Neuronal stem cell (in vitro differentiated cells): ENCODE results near the gene ATRX.

Experiments
- DNase-seq: peaks from one replicate; pipeline ENCODE4 v3.0.0-alpha.2; 2013; ENCODE audit warnings: low spot score
- H2AFZ ChIP-seq: one replicate; pipeline ENCODE4 v1.6.1; 2013; ENCODE audit warnings: mild to moderate bottlenecking, low read length, inconsistent platforms
- H2AK5ac ChIP-seq: 2 replicates; pipeline ENCODE4 v1.6.1; 2013; ENCODE audit warnings: low read depth, mild to moderate bottlenecking, inconsistent platforms, low read length, moderate library complexity, mixed read lengths
- H2BK120ac ChIP-seq: 2 replicates; pipeline ENCODE4 v1.6.1; 2013; ENCODE audit warnings: low read depth, mild to moderate bottlenecking, inconsistent platforms, low read length, moderate library complexity, mixed read lengths
- H2BK12ac ChIP-seq: one replicate; pipeline ENCODE4 v1.6.1; 2013; ENCODE audit warnings: low read length, inconsistent platforms
- H2BK15ac ChIP-seq: 2 replicates; pipeline ENCODE4 v1.6.1; 2013; ENCODE audit warnings: mild to moderate bottlenecking, low read length, inconsistent platforms, mixed read lengths
- H2BK5ac ChIP-seq: one replicate; pipeline ENCODE4 v1.6.1; 2013; ENCODE audit warnings: inconsistent platforms, mild to moderate bottlenecking, low read length, moderate library complexity
- H3K14ac ChIP-seq: one replicate; pipeline ENCODE4 v1.6.1; 2013; ENCODE audit warnings: low read length, inconsistent platforms
- H3K18ac ChIP-seq: 2 replicates; pipeline ENCODE4 v1.6.1; 2013; ENCODE audit warnings: low read length, inconsistent platforms
- H3K23ac ChIP-seq: 2 replicates; pipeline ENCODE4 v1.6.1; 2013; ENCODE audit warnings: low read depth, mild to moderate bottlenecking, mixed read lengths, low read length, inconsistent platforms; ENCODE audit not compliant: poor library complexity
- H3K27ac ChIP-seq: replicated peaks from 3 replicates; pipeline ENCODE4 v1.5.1; 2013; ENCODE audit warnings: low read length, inconsistent platforms
- H3K27me3 ChIP-seq, 3 experiments: 2 replicates each; pipeline ENCODE4 v1.6.1; 2013; ENCODE audit warnings: low read length in 3 of 3, mild to moderate bottlenecking in 2 of 3, inconsistent platforms in 1 of 3, low read depth in 1 of 3, mixed read lengths in 1 of 3, moderate library complexity in 1 of 3; ENCODE audit not compliant: control insufficient read depth in 3 of 3, insufficient read depth in 3 of 3
- H3K36me3 ChIP-seq, 2 donors: replicated peaks in 1 of 2; 2 replicates each; pipeline ENCODE4 v1.6.1; 2013; ENCODE audit warnings: low read length in 2 of 2; ENCODE audit not compliant: control insufficient read depth in 2 of 2, insufficient read depth in 2 of 2
- H3K4ac ChIP-seq: 2 replicates; pipeline ENCODE4 v1.6.1; 2013; ENCODE audit warnings: inconsistent platforms, mild to moderate bottlenecking, low read length, moderate library complexity
- H3K4me1 ChIP-seq, 2 donors: 1 replicate in 1 of 2; 2 replicates in 1 of 2; pipeline ENCODE4 v1.6.1; 2013; ENCODE audit warnings: low read length in 2 of 2, low read depth in 1 of 2; ENCODE audit not compliant: control insufficient read depth in 2 of 2, insufficient read depth in 1 of 2
- H3K4me2 ChIP-seq: one replicate; pipeline ENCODE4 v1.6.1; 2013; ENCODE audit warnings: mild to moderate bottlenecking, low read length, inconsistent platforms; ENCODE audit not compliant: insufficient read depth, poor library complexity, severe bottlenecking
- H3K4me3 ChIP-seq, 2 donors: 2 replicates each; pipeline ENCODE4 v1.5.1; 2013; ENCODE audit warnings: low read length in 2 of 2, mild to moderate bottlenecking in 2 of 2, inconsistent platforms in 1 of 2, moderate library complexity in 1 of 2
- H3K79me1 ChIP-seq: one replicate; pipeline ENCODE4 v1.6.1; 2013; ENCODE audit warnings: low read depth, mild to moderate bottlenecking, inconsistent platforms, low read length, moderate library complexity
- H3K9ac ChIP-seq: one replicate; pipeline ENCODE4 v1.6.1; 2013; ENCODE audit warnings: mild to moderate bottlenecking, low read depth, low read length, inconsistent platforms; ENCODE audit not compliant: poor library complexity
- H3K9me3 ChIP-seq, 2 donors: replicated peaks in 1 of 2; 2 replicates each; pipeline versions ENCODE3 to v1.6.1; 2013; ENCODE audit warnings: low read length in 2 of 2, mild to moderate bottlenecking in 2 of 2, inconsistent platforms in 1 of 2, low read depth in 1 of 2, mixed read lengths in 1 of 2, moderate library complexity in 1 of 2; ENCODE audit not compliant: control insufficient read depth in 2 of 2, insufficient read depth in 1 of 2
- H4K8ac ChIP-seq: one replicate; pipeline ENCODE4 v1.6.1; 2013; ENCODE audit warnings: low read depth, mild to moderate bottlenecking, inconsistent platforms, low read length, moderate library complexity
- H4K91ac ChIP-seq: one replicate; pipeline ENCODE4 v1.6.1; 2013; ENCODE audit warnings: low read length, low read depth, mild to moderate bottlenecking, inconsistent platforms; ENCODE audit not compliant: poor library complexity
- WGBS, 2 donors: extraction: QIAGEN DNeasy Blood & Tissue Kit; methylation state at CpG; one replicate each; pipeline ENCODE4 v1.1.7; 2013; ENCODE audit warnings: missing lambda C conversion rate in 2 of 2, mixed read lengths in 1 of 2; ENCODE audit not compliant: insufficient read length in 2 of 2, insufficient replicate concordance in 1 of 2; ENCODE audit errors: extremely low coverage in 2 of 2; 5-methylcytosine and 5-hydroxymethylcytosine counted together

Gene ATRX

GRCh38 chrX:77742788-77743476 lies 43.1 kb downstream of the ATRX start:
- Histone ChIP-seq H3K4me1 (peaks cover 0 to 12% of the 10 kb centered on the region in 2 donors), H2AK5ac (no peak overlapping the region), H2BK15ac (no peak overlapping the region), H3K27ac (no peak overlapping the region), H4K8ac (no peak overlapping the region), H3K4ac (no peak overlapping the region), H2BK120ac (no peak overlapping the region), H2AFZ (no peak overlapping the region), H3K9ac (no peak overlapping the region), H3K9me3 (no peaks in the 10 kb centered on the region), H2BK12ac (no peak overlapping the region), H3K27me3 (no peaks in the 10 kb centered on the region), H2BK5ac (no peak overlapping the region), H3K23ac (no peak overlapping the region), H3K18ac (no peak overlapping the region), H3K14ac (no peak overlapping the region), H3K36me3 (no peaks in the 10 kb centered on the region), H3K4me2 (no peak overlapping the region), H3K4me3 (no peak overlapping the region), H3K79me1 (peaks cover 7% of the 10 kb centered on the region), H4K91ac (no peak overlapping the region)
- no peak for DNase-seq
- no CpG with 5 or more reads among the region's 7 CpGs for WGBS, 2 donors

GRCh38 chrX:77740376-77740905 lies 45.6 kb downstream of the ATRX start:
- Histone ChIP-seq H3K36me3 (no peaks in the 10 kb centered on the region), H3K14ac (no peak overlapping the region), H3K23ac (no peak overlapping the region), H3K4me2 (no peak overlapping the region), H2AK5ac (no peak overlapping the region), H2BK12ac (no peak overlapping the region), H3K79me1 (peaks cover 7% of the 10 kb centered on the region), H3K9ac (no peak overlapping the region), H2BK15ac (no peak overlapping the region), H2BK5ac (no peak overlapping the region), H4K91ac (no peak overlapping the region), H2BK120ac (no peak overlapping the region), H3K27ac (no peak overlapping the region), H3K27me3 (no peaks in the 10 kb centered on the region), H3K4ac (no peak overlapping the region), H3K4me3 (no peak overlapping the region), H3K18ac (no peak overlapping the region), H2AFZ (no peak overlapping the region), H4K8ac (no peak overlapping the region), H3K4me1 (peaks cover 0 to 12% of the 10 kb centered on the region in 2 donors), H3K9me3 (peaks cover 0 to 6% of the 10 kb centered on the region in 2 donors)
- DNase-seq, result no peak
- WGBS, 2 donors, result no CpG with 5 or more reads among the region's 3 CpGs

- H3K23ac ChIP-seq, result no peak overlapping the region
- H3K79me1 ChIP-seq, result peaks cover 2% of the 10 kb centered on the region
- H3K36me3 ChIP-seq, result no peaks in the 10 kb centered on the region
- H3K14ac ChIP-seq, result no peak overlapping the region
- H2BK12ac ChIP-seq, result no peak overlapping the region
- no peaks in the 10 kb centered on the region for H3K27me3 ChIP-seq
- H3K4me2 ChIP-seq, result no peak overlapping the region
- H3K4me1 ChIP-seq, result no peaks in the 10 kb centered on the region
- no CpG with 5 or more reads among the region's 3 CpGs for WGBS, 2 donors
- H2AK5ac ChIP-seq, result no peak overlapping the region
- H4K8ac ChIP-seq, result no peak overlapping the region
- no peak overlapping the region for H3K18ac ChIP-seq
- H2BK120ac ChIP-seq, result no peak overlapping the region
- H3K4ac ChIP-seq, result no peak overlapping the region
- H3K27ac ChIP-seq, result no peak overlapping the region
- H2BK5ac ChIP-seq, result no peak overlapping the region
- no peak overlapping the region for H4K91ac ChIP-seq
- H3K9me3 ChIP-seq, result peaks cover 3 to 14% of the 10 kb centered on the region in 2 donors
- no peak overlapping the region for H2BK15ac ChIP-seq
- H3K4me3 ChIP-seq, result no peak overlapping the region
- no peak overlapping the region for H2AFZ ChIP-seq
- H3K9ac ChIP-seq, result no peak overlapping the region
- no peak for DNase-seq
These were observed 52.7 kb downstream of the ATRX start for GRCh38 chrX:77733342-77733741.

GRCh38 chrX:77731821-77732419 lies 54.1 kb downstream of the ATRX start:
- no peak for DNase-seq
- Histone ChIP-seq H3K36me3 (no peaks in the 10 kb centered on the region), H2BK15ac (no peak overlapping the region), H3K4ac (no peak overlapping the region), H3K79me1 (peaks cover 2% of the 10 kb centered on the region), H4K8ac (no peak overlapping the region), H4K91ac (no peak overlapping the region), H3K27ac (no peak overlapping the region), H3K18ac (no peak overlapping the region), H2AFZ (no peak overlapping the region), H2BK120ac (no peak overlapping the region), H2BK12ac (no peak overlapping the region), H3K23ac (no peak overlapping the region), H3K9me3 (peaks cover 3 to 14% of the 10 kb centered on the region in 2 donors), H3K4me1 (no peaks in the 10 kb centered on the region), H2BK5ac (no peak overlapping the region), H2AK5ac (no peak overlapping the region), H3K4me3 (peak overlapping the region in 1 of 2 donors; percentile 54), H3K14ac (no peak overlapping the region), H3K4me2 (no peak overlapping the region), H3K9ac (no peak overlapping the region), H3K27me3 (no peaks in the 10 kb centered on the region)
- WGBS, 2 donors, result no CpG with 5 or more reads among the region's 7 CpGs
